AG09319 (cell line): ENCODE measurements around the gene FBLN5.

Experiments used
- DNase-seq: peaks from one replicate; pipeline ENCODE4 v3.0.0-alpha.2; 2010; ENCODE audit warnings: low read depth; ENCODE audit errors: extremely low read depth
- TF ChIP-seq, protein P1 (sequence below): IDR thresholded peaks from 2 replicates; pipeline ENCODE4 v1.5.1; 2011; ENCODE audit warnings: low read depth, mild to moderate bottlenecking, inconsistent platforms, low read length, moderate library complexity

FBLN5 gene

DNA sequence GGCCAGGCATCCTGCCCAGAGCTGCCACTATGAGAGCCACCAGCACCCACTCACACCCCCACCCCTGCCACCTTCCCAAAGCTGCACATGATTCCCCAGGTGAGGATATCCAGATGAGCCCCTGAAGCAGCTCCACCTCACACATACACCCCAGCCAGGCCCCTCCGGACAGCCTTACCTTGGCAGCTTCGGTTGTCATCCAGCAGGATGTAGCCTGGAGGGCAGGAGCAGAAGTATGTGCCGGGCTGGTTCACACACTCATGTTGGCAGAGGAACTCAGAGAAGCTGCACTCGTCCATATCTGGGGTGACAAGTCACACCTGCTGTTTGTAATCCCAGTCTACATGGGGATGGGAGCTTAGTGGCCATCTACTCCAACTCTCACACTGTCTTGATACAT, 64.7 kb downstream of the FBLN5 start:
- DNase-seq: no peak
- TF ChIP-seq, protein P1, sequence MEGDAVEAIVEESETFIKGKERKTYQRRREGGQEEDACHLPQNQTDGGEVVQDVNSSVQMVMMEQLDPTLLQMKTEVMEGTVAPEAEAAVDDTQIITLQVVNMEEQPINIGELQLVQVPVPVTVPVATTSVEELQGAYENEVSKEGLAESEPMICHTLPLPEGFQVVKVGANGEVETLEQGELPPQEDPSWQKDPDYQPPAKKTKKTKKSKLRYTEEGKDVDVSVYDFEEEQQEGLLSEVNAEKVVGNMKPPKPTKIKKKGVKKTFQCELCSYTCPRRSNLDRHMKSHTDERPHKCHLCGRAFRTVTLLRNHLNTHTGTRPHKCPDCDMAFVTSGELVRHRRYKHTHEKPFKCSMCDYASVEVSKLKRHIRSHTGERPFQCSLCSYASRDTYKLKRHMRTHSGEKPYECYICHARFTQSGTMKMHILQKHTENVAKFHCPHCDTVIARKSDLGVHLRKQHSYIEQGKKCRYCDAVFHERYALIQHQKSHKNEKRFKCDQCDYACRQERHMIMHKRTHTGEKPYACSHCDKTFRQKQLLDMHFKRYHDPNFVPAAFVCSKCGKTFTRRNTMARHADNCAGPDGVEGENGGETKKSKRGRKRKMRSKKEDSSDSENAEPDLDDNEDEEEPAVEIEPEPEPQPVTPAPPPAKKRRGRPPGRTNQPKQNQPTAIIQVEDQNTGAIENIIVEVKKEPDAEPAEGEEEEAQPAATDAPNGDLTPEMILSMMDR: no peak

DNA sequence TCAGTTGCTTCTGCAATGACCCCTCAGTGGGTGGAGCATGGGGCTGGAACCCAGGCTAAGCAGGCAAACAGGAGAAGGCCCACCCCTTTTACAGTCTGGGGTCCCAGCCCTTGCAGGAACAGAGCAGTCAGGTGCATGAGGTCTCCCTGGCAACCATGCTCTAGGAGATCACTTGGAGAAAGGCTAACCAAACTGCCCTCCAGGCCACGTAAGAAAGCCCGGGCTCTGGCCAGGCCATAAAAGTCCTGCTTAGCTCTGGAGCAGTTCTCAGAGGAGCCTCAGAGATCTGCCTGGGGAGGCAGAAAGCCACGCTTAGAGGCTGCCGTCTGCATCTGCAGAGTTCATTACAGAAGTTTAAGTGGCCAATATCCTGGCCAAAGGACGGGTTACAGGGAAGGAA, 65.1 kb downstream of the FBLN5 start:
- DNase-seq: no peak
- TF ChIP-seq, protein P1: no peak

DNA sequence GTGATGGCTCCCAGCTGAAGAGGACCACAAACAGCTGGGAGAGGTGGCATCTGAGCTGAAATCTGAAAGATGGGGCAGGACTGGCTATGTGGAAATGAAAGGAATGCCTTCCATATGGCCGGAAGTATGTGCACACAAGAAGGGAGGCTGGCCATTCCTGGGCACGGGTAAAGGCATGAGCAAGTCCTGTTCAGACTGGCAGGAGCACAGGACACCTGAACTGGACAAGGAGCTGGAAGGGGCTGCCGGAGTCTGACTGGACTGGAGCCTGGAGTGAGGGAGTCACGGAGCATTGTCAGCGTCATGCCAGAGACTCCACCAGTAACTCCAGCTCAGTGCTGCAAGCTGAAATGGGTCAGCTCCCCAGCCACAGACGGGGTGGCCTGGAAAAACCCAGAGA, 68.3 kb downstream of the FBLN5 start:
- TF ChIP-seq, protein P1: no peak
- DNase-seq: no peak

DNA sequence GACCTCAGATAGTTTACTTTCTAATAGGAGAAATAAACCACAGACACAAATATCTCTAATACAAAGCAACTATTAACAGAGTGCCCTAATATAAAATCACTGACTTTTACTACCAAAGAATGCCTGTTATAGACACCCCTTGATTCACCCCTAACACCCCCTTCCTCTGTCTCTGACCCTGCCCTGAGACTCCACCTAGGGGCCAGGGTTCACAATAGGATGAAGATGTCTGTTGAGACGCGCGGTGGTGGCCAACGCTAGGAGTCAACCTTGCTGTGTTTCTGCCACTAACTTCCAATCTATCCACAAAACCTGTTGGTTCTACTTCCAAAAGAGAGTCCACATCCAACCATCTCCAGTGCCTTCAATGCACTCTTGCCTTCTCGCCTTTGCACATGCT, 69.2 kb downstream of the FBLN5 start:
- TF ChIP-seq, protein P1: no peak
- DNase-seq: no peak

DNA sequence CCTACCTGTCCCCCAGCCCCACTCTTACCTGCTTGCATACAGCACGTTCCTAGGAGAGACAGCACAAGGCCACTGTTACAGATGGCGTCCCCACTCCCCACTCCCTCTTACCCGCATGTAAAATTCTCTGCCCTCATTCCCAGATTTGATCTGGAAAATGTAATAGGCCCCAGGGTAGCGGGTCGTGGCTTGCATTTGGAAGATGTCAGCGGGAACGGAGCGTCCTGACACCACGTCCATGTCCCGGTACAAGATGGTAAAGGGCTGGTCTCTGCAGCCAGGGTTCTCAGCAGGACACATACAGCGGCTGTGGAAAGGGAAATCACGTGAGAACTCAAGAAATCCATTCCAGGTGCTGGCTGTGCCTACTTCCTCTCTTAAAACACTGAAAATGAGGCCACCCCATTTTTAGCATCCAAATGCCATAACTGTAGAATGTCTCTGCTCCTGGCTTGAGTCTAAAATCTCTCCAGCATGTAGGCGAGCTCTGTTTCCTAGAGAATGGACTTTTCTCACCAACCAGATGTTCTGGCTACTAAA, 70.0 kb downstream of the FBLN5 start:
- TF ChIP-seq, protein P1: no peak
- DNase-seq: no peak

DNA sequence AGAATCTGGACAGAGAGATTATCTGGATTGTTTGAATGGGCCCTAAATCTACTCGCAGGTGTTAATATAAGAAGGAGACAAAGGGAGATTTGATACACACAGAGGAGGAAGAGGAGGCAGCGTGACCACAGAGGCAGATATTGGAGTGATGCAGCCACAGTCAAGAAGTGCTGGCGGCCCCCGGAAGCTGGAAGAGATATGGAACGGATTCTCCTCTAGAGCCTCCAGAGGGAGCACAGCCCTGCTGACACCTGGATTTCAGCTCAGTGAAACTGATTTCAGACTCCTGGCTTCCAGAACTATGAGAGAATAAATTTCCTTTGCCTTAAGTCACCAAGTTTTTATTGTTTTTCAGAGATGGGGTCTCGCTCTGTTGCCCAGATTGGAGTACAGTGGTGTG, 71.0 kb downstream of the FBLN5 start:
- TF ChIP-seq, protein P1: no peak
- DNase-seq: no peak

DNA sequence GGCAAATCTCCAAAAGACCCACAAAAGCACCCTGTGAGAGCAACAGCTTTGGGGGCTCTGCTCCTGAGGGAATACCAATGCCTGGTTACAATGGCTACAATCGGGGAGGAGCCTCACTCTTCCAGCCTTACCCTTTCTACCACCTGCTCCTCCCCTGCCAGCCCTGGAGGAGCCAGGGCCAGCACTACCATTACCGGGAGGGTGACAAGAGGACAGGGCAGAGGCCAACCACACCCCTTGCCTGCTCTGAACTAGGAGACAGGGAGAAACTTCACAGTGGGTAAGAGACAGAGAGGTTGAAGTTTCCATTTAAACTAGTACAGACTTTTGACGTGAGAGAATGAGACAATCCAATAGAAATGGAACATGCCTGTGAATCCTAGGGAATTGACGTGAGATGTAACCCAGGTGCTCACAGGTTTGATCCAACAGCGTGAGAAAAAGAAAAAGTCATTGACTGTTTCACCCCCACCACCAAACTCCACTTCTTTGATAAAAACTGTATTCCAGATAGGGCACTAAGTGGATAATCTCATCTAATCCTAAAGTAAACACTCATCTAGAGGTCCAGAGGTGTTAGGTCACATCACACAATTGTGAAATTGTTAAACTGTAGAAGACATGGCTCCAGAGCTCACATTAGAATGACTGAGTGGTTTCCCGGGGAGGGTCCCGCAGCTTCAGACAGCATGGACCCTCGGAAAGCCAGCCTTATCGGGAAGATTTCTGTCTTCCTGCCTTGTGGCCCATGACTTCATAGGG, 71.8 kb downstream of the FBLN5 start:
- no peak for DNase-seq
- TF ChIP-seq, protein P1: no peak
